ENCODE data around the gene STAT2.
"Not testable (repeated sequence)": the region's sequence is repeated elsewhere in the genome, so short reads cannot be mapped to it uniquely, and the experiment has no call there.

Gene STAT2

DNA sequence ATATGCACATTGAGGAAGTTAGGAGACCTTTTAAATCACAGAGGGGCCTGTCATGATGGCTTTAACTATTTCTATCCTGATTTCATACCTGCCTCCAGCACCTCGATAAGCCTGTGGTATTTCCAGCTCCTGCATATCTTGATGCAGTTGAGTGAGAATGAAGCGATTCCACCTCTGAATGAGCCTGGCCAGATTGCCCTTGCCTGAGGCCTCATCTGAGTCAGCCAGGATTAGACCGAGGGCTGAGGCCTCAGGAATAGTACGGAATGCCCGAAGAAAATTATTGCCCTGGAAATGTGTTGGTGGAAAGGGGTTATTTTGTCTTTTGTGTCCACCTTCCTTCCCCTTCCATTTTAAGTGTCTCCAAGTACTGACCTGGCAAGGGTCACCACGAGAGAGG lies 35.7 kb downstream of the STAT2 start:
- DNase-seq = no peak

DNA sequence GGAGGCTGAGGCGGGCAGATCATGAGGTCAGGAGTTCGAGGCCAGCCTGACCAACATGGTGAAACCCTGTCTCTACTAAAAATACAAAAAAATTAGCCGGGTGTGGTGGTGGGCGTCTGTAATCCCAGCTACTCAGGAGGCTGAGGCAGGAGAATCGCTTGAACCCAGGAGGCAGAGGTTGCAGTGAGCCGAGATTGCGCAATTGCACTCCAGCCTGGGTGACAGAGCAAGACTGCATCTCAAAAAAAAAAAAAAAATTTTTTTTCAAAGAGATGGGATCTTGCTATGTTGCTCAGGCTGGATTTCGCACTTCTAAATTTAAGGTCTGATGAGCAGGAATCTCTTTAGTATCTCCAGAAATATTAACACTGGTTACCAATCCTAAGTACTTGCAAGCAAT lies 38.3 kb downstream of the STAT2 start:
- not testable (repeated sequence) for DNase-seq

DNA sequence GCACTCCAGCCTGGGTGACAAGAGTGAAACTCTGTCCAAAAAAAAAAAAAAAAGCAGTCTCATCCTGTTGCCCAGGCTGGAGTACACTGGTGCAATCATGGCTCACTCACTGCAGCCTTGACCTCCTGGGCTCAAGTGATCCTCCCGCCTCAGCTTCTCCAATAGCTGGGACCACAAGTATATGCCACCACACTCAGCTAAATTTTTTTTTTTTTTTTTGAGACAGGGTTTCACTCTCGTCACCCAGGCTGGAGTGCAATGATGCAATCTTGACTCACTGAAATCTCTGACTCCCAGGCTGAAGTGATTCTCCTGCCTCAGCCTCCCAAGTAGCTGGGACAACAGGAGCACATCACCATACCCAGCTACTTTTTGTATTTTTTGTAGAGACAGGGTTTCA lies 38.9 kb downstream of the STAT2 start:
- peak in 1 of 2 donors; percentile 47 for DNase-seq

DNA sequence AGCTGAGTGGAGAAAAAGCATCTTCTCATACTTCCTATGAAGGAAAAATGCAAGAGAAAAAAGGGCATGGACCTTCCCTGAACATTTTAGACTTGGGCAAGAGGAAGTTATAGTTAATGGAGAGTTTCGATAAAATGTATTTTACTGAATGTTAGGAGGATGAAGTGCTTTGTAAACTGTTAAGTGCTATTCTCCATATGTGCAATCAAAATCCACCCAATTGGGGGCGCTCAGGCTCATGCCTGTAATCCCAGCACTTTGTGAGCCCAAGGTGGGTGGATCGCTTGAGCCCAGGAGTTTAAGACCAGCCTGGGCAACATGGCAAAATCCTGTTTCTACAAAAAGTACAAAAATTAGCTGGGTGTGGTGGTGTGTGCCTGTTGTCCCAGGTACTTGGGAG lies 42.2 kb downstream of the STAT2 start:
- no peak for DNase-seq

DNA sequence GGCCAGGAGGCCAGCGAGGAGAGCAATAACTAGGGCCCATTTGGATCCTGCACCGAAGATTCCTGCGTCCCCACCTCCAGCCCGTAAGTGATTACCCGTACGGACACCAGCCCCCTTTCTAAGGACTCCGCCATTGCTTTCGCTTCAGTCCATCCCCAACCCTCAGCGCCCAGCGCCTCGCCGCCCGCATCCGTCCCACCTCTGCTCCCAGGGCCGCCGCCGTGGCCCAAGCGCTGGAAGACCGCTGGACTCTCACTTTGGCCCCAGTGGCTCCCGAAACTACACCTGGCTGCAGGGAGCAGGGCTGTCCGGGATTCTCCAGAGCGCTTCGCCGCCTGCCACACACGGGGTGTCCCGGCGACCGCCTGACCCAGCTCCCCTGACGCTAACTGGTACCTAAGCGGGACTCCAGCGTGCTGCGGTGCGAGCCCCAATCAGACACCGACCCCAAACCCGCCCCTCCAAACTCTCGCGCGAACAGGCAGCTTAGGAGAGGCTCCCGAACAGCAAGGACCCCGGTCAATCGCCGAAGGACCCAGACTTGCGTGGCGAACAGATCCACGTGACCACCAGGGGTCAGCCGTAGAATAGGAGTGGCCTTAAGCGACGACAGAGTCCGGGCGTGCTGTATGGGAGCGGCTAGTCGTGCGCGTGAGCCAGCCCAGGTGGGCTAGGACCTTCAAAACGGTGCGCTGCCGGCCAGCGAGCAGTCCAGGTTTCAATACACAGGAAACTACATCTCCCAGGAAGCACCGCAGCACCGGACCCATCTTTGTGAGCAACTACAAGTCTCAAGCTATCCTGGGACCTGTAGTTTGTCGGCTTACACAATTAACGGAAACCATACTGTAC lies 44.1 kb downstream of the STAT2 start, which contains the start of gene CNPY2:
Gene CNPY2, minus strand, starts transcription at position 367 of the 852 bp plus-strand sequence. CDS start 771 bp downstream, outside the sequence.
- DNase-seq = peak; percentile 96

DNA sequence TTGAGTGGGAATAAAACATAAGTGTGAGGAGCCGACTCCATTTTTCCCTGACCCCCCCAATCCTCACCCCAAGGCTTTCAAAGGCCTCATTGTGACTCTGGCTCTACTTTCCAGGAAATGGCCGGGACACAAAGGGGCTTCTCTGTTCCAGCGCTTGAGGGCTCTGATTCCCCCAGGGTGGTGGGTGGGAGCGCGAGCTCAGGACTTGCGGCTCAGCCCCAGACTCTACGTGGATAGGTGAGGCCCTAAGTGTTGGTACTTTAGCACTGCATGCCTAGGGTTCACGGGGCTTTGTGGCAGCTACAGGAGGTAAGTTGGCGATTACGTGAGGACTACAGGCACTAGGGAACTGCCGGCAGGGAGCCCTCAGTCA lies 44.7 kb downstream of the STAT2 start:
- DNase-seq = no peak

DNA sequence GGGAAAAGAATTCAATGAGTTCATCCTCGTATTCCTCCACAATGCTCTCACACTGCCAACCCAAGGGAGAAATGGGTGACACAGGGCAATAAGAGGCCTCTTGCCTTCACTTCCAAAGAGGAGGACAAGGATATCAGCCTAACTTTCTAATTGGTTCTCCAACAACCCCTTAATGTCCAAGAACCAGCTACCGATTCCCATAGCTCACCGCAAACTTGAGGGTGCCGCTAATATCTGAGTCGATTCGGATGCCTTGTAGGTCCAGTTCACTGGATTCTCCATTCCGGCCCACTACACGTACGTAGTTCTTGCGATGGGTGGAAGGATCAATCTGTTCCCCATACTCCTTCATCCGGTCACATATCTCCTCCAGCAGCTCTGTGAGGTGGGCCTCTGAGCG lies 48.9 kb downstream of the STAT2 start:
- DNase-seq = no peak

DNA sequence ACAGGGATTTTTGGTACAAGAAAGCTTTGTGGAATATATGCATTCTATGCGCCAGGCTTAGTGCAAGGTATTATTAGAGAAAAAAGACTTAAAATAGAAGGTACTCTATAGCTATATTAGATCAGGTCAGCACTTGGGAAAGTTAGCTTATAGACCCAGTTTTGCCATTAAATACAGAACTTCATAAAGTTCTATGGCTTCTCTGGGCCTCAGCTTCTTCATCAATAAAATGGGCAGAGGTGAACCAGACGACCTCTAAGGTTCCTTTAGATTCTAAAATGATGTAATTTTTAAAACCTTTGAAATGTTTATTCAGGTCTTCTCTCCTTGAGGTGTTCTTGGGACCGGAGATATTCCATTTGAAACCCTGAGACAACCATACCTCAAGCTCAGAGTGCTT lies 51.2 kb downstream of the STAT2 start:
- no peak for DNase-seq

DNA sequence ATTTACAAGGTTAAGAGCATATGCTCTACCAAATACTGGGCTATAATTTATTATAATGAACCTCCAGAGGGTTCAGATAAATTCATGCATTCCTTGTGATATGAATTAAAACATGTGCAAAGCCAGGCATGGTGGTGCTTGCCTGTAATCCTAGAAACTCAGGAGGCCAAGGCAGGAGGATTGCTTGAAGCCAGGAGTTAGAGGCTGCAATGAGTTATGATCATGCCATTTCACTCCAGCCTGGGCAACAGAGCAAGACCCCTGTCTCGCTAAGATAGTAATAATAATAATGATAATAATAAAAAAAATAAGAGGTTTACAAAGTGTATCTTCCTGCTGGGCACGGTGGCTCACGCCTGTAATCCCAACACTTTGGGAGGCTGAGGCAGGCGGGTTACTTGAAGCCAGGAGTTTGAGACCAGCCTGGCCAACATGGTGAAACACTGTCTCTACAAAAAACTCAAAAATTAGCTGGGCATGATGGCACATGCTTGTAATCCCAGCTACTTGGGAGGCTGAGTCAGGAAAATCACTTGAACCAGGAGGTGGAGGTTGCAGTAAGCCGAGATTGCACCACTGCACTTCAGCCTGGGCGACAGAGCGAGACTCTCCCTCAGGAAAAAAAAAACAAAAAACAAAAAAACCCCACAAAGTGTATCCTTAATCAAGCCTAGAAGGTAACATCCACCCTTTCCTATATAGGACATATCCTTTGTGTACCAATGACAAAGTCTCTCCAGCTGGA lies 52.5 kb downstream of the STAT2 start:
- no peak for DNase-seq

DNA sequence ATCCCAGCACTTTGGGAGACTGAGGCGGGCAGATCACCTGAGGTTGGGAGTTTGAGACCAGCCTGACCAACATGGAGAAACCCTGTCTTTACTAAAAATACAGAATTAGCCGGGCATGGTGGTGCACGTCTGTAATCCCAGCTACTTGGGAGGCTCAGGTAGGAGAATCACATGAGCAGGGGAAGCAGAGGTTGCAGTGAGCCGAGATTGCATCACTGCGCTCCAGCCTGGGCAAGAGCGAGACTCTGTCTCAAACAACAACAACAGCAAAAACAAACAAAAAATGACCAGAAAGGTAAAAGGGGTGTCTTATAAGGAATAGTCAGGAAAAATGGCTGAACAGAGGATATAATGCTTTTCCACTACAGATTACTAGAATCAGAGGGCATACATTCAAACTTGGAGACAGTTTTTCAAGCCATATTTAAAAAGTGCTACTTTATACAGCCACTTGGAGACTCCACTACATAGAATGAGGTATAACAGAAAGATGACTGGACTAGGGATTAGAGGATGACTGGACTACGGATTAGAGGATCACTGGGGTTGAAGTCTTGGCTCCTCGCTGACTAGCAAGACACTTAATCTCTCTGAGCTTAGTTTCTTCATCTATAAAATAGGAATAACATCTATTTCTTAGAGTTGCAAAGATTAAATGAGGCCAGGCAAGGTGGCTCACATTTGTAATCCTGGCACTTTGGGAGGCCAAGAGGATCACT lies 54.9 kb downstream of the STAT2 start:
- no peak for DNase-seq

DNA sequence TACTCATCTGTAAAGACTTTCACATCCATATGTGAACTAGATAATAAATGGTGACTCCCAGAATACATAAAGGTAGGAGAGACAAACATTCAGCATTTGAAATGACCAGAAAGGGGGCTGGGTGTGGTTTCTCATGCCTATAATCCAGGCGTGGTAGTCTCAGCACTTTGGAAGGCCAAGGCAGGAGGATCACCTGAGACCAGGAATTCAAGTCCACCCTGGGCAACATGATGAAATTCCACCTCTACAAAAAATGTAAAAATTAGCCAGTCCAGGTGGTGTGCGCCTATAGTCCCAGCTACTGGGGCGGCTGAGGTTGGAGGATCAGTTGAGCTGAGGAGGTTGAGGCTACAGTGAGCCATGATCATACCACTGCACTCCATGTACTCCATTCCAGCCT lies 55.6 kb downstream of the STAT2 start:
- DNase-seq = no peak

DNA sequence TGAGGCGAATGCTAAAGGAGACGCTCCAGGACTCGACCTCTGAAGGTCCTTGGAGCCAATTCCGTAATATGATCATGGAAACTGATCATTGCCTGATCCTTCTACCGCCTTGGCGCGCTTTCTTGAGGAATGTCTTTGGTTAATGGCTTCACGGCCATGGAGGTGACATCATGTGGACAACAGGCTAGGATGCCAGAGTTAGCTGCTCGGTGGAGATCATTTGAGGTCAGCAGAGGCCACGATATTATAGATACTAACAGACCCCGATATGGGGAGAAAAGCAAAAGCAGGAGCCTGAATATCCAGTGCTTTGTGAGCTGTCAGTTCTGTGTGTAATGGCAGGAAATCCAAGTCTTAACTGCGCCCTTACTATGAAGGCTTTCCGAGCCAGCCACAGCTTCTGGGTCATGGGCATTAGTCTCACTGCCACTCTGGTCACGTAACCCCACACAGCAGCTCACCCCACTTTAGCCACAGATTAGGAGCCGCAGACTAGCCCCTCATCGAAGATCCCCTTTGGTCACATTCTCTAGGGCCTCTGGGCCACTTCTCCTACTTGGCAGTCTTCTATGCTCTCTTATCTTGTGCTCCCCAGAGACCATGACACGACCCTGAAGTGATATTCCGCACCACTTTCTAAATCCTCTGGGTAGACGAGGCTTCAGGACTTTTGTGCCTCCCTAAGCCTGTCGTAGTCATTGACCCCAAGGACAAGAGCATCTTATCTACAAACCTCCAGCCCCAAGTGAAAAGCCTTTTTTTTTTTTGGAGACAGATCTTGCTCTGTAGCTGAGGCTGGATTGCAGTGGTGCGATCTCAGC lies 59.1 kb downstream of the STAT2 start:
- DNase-seq = no peak

DNA sequence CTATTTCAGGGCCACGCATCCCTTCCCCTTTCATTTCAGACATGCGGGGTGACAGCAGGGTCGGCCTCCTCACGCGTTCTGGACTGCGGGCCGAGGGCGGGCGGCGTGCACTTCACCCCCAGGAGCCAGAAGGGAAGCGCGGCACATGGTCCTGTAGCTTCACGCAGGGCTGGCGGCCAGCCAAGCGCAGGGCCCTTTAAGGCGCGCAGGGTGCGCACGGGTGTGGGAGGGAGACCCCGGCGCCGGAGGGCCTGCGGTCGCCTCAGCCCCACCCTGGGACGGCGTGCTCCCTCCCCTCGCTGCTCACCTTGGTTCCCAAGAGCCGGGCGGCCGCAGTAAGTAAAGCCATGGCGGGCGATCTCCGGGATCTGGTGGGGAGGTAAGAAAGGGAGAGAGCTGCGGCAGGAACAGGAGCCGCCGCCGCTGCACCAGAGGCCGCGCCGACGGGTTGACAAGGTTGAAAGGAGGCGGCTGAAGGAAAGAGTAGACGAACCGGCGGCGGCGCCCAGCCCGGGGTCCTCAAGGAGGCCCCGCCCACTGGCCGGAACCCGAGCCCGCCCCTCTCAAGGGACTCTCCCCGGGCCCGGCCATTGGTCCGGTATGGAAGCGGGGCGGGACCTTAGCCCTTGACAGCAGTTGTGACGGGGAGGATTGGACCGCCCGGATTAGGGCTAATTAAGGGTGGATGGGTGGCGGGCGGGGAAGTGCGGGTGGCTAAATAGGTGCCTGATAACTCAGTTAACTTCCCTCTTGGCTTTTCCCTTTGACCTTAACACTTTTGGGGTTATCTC lies 59.9 kb downstream of the STAT2 start, which contains the start of gene CS:
Gene CS, minus strand, starts transcription at position 478 of the 791 bp plus-strand sequence. Its CDS starts 129 bp downstream, at position 349.
- DNase-seq = peak; percentile 99

DNA sequence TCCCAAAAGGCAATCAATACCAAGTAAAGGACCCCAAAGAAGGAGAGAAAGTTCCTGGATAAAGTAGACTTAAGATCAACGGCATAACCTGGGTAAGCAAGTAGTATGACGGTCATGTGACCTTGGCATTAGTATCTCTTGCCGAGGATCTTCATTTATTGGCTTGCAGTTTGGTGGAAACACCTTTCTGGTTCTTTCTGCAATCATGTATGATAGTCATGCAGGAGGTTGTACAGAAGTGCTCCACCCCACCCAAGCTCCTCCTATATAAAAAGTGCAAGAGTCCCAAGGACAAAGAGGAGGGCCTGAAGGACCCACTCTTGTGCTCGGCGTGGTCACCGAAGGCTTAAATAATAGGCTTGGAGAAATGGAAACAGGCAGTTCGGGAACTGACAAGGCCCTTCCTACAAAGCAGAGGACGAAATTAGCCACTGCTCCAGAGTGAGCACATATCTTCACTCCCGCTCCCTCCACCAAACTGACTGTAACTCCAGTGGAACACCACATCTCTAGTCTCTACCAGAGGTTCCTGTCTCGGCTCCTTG lies 60.5 kb downstream of the STAT2 start:
- peak; percentile 12 to 57 for DNase-seq

DNA sequence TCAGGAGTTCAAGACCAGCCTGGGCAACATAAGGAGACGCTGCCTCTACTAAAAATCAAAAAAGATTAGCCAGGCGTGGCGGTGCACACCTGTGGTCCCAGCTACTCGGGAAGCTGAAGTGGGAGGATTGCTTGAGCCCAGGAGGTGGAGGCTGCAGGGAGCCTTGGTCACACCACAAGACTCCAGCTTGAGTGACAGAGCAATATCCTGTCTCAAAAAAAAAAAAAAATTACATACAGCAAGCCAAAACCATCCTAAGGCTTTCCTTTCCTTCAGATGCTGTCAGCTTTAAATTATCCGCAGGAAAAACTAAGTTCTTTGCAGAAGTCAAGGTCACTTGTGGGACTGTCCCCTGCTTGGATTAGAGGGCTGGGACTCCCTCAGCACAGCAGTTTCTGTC lies 61.1 kb downstream of the STAT2 start:
- DNase-seq = no peak

DNA sequence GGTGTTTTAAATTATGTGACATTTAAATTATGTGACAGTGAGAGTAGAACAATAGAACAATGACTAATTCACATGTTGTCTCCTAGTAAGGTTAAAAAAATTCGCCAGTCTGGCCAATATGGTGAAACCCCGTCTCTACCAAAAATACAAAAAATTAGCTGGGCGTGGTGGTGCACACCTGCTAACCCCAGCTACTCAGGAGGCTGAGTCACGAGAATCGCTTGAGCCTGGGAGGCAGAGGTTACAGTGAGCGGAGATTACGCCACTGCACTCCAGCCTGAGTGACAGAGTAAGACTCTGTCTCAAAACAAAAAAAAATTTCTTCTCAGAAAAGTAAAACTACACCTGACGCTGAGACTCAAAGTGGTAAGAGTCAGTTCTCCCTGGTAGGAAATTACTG lies 62.5 kb downstream of the STAT2 start:
- DNase-seq = no peak

DNA sequence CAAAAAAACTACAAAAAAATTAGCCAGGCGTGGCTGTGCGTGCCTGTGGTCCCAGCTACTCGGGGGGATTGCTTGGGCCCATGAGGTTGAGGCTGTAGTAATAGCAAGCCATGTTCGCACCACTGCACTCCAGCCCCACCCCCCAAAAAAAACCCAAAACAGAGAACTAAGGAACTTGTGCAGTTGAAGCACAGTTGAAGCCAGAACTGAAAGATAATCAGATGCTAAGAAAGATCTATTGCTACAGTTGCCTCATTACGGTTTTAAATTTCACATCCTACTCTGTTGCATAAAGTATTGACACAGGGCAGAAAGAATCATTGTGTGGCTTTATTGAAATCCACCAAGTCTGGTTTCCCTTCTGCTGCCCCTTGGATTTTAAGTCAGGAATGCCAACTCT lies 63.6 kb downstream of the STAT2 start:
- no peak for DNase-seq

DNA sequence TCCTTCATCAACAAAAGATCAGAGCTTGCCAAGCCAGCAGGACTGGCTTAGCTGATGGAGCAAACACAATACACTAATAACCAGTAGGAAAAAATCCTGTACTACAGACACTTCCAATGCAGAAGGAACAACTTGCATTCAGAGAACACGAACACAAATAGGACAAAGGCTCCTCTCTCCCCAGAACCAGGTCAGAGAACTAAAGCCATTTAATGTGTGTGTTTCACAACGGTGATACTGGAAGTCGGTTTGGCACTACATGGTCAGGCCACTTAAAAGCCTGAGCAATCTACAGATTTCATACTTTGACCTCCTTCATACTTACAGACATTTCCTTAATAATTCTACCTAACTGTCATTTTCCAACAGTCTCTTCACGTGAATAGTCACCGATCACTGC lies 66.1 kb downstream of the STAT2 start:
- no peak for DNase-seq
